Measurements from ENCODE around the gene EIF3K.

The EIF3K gene

DNA sequence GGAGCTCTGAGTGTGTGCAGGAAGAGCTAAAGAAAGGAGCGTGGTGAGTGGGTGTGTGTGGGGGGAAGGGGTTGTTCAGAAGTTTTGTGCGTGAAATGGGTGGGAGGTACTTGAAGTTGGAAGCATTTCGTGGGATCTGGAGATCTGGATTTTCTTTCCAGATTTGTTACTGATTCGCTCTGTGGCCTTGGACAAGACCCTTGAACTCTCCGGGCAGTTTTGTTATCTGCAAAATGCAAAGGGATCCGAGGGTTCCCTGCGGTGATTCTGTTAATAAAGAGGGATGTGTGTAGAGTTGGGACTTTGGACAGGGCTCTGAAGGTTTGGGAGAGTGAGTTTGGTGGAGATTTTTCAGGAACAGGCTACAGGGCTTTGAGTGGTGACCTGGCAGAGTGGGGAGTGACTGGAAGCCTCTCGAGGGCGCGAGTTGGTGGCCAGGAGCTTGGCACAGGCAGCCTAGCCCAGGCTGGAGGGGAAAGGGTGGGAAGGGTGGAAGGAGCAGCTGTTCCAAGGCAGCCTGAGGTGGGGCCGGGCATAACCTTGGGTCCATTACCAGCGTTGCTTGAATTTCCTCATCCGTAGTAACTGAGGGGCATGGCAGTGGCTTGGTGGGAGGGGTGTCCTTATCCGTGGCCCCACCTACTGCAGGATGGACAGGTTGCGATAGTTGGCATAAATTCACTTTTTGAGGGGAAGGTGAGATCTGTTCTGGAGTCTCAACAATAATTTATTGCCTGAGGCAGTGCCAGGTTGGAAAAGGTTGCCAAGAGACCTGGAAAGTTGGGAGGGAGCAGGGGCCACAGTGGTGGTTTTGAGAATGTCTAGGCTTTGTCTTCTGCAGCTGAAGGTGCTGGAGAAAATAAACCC, 30.6 kb downstream of the EIF3K start:
- DNase-seq (ENCODE audit: low read depth): no peak

GRCh38 chr19:38650172-38650775, 31.3 kb downstream of the EIF3K start:
- no peak for DNase-seq (ENCODE audit: low read depth)

GRCh38 chr19:38650911-38651584, 32.1 kb downstream of the EIF3K start:
- DNase-seq (ENCODE audit: low read depth): no peak

- DNase-seq (ENCODE audit: low read depth): no peak
Measured at GRCh38 chr19:38653028-38653571, 34.1 kb downstream of the EIF3K start.

DNA sequence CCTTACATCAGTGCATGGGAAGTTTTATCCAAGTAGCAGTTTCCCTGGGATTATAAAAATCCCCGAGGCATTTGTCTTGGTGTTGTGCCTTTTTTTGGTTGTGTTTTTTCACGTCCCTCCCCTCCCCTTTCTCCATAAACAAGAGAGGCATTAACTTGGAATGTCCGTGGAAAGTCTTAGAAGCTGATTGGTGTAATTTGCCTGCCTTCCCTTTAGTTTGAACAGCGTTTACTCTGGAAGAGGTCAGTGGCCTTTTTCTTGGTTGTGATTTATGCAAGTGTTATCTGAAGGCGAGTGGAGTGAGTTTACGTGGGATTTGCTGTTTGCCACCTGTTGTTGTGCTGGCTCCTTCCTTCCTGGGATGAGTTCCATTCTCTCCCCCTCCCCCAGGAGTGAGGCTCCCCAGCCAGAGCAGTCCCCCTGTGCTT, 35.7 kb downstream of the EIF3K start:
- DNase-seq (ENCODE audit: low read depth): no peak

- no peak for DNase-seq (ENCODE audit: low read depth)
Measured at GRCh38 chr19:38655148-38655824, 36.3 kb downstream of the EIF3K start.

DNA sequence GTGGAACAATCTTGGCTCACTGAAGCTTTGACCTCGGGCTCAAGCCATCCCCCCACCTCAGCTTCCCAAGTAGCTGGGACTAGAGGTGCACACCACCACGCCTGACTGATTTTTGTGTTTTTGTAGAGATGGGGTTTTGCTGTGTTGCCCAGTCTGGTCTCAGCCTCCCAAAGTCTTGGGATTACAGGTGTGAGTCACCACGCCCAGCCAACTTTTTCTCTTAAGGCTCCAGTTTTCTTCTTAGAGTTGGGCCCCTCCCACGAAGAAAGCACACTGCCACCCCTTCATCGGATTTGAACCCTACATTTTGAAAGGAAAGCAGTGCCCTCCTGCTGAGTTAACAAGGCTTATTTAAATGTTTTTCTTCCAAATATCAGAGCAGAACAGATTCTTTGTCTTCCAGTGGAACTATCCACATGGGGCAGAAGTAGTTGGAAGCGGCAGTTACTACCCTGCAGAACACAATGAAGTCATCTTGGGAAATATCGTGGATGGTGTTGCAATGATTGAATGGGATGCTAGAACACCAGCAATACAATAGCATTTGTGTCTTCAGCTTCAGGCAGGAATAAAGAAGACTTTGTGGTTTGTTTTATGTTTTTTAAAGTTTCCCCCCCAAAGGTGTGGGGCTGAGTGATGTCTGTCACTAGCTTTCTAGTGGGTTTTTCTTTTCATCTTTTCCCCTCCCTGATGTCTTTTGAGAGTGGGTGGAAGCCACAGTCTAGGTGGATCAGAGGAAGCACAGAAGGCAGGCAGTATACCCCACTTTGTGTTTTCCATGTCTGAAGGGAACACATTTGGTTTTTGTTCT, 37.4 kb downstream of the EIF3K start:
- DNase-seq (ENCODE audit: low read depth): no peak

- DNase-seq (ENCODE audit: low read depth): no peak
Measured at GRCh38 chr19:38657633-38658222, 38.7 kb downstream of the EIF3K start.

GRCh38 chr19:38658462-38659306, 39.7 kb downstream of the EIF3K start:
- no peak for DNase-seq (ENCODE audit: low read depth)

GRCh38 chr19:38660724-38661123, 41.7 kb downstream of the EIF3K start:
- no peak for DNase-seq (ENCODE audit: low read depth)

DNA sequence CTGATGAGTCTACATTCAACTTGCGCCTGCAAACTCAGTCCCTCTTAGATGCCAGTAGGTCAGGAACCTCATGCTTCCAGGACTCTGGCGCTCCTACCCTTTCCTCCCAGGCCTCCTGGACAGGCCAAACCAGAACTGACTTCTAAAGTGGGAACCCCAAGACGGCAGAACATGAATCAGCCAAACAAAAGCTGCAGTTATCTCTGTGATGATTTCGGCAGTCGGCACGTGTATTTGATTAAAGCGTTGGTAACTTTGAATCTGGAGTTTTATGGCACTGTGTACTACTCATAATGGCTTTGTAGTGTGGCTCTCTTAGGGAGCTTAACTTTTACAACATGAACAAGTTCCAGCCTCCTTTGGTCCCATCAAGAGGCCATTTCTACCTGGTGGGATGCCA, 42.1 kb downstream of the EIF3K start:
- DNase-seq (ENCODE audit: low read depth): no peak

DNA sequence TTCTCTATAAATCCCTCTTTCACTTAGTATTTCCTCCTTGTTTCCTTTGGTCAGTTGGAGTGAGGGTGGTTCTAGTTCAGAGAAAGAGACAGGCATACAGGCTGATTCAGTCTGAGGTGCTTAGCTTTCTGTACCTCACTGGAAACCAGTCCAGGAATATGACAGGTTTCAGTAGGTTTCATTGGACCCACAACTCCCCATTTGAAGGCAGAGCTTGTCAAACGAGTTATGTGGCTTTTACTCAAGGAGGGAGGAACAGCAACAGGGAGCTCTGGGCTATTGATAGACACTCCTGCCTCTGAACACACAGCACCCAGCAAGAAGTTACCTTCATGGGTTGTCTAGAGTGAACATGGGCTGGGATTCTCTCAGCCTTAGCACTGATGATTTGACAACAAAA, 43.0 kb downstream of the EIF3K start:
- DNase-seq (ENCODE audit: low read depth): no peak

GRCh38 chr19:38662537-38663155, 43.7 kb downstream of the EIF3K start:
- DNase-seq (ENCODE audit: low read depth): no peak

- DNase-seq (ENCODE audit: low read depth): no peak
Measured at GRCh38 chr19:38663156-38663651, 44.2 kb downstream of the EIF3K start.

DNA sequence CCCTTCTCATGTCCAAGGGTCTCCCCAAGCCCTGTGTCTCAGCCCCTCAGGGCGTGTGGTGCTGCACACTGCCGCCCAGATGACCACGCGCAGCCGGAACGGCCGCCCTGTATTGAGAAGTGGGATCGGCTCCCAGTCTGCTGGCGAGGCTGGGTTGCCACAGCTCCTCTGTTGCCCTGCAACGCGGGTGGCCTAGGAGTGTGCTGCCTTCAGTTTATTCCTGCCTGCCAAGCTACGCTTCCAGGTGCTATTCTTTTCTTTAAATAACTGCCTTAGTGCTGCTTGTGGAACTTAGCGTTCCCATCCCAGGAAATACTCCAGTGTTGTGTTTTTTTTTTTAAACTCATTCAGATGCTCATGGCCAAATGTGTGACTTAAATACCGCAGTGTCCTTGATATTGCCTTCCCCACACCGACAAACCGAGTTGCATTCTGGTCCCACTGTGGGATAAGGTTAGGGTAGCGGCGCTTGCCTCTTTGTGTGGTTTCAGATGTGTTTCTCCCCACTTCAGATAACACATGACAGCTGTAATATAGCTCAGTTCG, 45.0 kb downstream of the EIF3K start:
- no peak for DNase-seq (ENCODE audit: low read depth)

DNA sequence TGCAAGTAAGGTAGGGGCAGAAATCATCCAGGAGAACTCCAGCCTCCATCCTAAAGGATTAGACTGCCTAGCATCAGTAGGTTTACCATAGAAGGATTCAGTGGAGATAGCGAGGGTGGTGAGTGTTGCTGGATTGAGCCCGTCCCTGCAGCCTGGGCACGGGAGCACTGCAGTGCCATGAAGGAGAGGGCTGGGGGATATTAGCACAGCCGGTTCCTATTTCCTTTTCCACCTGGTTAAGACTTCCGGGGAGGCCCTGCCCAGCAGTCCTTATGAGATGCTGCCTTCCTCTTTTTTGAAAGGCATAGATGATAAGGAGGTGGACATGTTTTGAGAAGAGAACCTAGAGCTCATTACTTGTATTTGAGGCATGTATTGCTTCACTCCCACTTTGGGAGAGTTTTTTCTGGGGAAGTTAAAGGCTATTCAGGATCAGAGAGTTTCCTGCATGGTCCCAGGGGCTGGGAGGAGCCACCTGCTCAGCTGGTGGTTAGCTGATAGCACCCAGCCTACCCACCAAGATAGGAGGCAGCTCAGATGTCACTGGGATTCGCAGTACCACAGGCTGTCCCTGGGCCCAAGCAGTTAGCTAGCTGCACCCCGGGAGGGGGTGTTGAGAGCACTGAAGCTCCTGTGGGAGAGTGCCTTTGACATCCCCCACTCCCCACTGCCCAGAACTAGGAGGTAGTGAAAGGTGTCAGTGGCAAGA, 45.7 kb downstream of the EIF3K start:
- no peak for DNase-seq (ENCODE audit: low read depth)

GRCh38 chr19:38665219-38665931, 46.4 kb downstream of the EIF3K start:
- no peak for DNase-seq (ENCODE audit: low read depth)

All from activated T-cell treated with anti-CD3 and anti-CD28 coated beads for 1 hour (primary cell).